Measurements from ENCODE around the gene BTBD19. TPM values are rescaled to one million over a fixed set of nuclear protein-coding genes. Genes with fewer than 3 reads are reported as not detected.

The BTBD19 gene
- total RNA-seq, 6 experiments from 2014 or later, result 12.2 to 21.4 (median 13.9) TPM

GRCh38 chr1:44802306-44803061, 5.8 kb upstream of the BTBD19 start:
- peaks cover 14% of the 10 kb centered on the region for H3K27me3 Mint-ChIP-seq (ENCODE audit: insufficient read depth)
- peak overlapping the region; percentile 94 for H3K27ac Mint-ChIP-seq
- H3K9me3 Mint-ChIP-seq, result no peaks in the 10 kb centered on the region
- peaks cover 45% of the 10 kb centered on the region for H3K36me3 Mint-ChIP-seq (ENCODE audit: low read depth)
- H3K4me3 Mint-ChIP-seq, result peak overlapping the region; percentile 94
- no peak for DNase-seq
- TF ChIP-seq CTCF (IDR thresholded peaks at IDR 0.05), result no peak
- peaks cover 65% of the 10 kb centered on the region for H3K4me1 Mint-ChIP-seq (ENCODE audit: low read depth)

DNA sequence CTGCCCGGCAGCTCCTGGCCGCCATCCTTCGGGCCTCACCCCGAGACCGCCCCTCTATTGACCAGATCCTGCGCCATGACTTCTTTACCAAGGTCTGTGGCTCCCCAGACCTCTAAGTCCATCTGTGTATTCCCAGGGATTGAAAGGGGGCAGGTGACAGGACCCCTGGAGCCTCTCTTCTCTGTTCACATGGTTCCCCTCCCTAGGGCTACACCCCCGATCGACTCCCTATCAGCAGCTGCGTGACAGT, 5.3 kb upstream of the BTBD19 start:
- H3K36me3 Mint-ChIP-seq (ENCODE audit: low read depth), result peaks cover 45% of the 10 kb centered on the region
- peak overlapping the region; percentile 94 for H3K4me3 Mint-ChIP-seq
- H3K27ac Mint-ChIP-seq, result peak overlapping the region; percentile 94
- DNase-seq, result no peak
- H3K27me3 Mint-ChIP-seq (ENCODE audit: insufficient read depth), result peaks cover 14% of the 10 kb centered on the region
- H3K9me3 Mint-ChIP-seq, result no peaks in the 10 kb centered on the region
- no peak for TF ChIP-seq CTCF (IDR thresholded peaks at IDR 0.05)
- peaks cover 70% of the 10 kb centered on the region for H3K4me1 Mint-ChIP-seq (ENCODE audit: low read depth)

DNA sequence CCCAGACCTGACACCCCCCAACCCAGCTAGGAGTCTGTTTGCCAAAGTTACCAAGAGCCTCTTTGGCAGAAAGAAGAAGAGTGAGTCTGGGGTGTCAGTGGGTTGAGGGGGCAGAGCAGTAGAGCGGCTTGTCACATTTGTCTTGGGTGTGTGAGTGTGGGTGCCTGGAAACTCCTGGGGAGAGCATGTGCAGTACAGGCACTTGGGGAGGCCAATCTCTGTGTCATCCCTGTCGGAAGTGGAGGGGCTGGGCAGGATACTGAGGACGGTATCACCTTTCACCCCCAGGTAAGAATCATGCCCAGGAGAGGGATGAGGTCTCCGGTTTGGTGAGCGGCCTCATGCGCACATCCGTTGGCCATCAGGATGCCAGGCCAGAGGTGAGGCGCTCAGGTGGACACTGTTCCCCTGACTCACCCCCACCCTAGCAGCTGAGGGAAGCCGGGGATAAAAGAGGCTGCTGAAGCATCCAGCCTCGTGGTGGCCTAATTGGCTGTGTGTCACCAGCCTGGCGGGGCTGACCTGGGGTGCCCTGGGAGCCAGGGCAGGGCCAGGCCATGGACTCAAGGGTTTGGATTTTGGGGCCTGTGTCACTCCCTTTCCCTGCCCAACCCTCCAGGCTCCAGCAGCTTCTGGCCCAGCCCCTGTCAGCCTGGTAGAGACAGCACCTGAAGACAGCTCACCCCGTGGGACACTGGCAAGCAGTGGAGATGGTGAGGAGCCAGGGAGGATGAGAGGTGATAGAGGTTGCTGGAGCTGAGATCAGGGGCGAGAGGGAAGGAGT, 4.8 kb upstream of the BTBD19 start:
- peaks cover 45% of the 10 kb centered on the region for H3K36me3 Mint-ChIP-seq (ENCODE audit: low read depth)
- H3K4me1 Mint-ChIP-seq (ENCODE audit: low read depth), result peaks cover 72% of the 10 kb centered on the region
- no peak for TF ChIP-seq CTCF (IDR thresholded peaks at IDR 0.05)
- H3K27me3 Mint-ChIP-seq (ENCODE audit: insufficient read depth), result peaks cover 17% of the 10 kb centered on the region
- H3K27ac Mint-ChIP-seq, result peak overlapping the region; percentile 94
- peak overlapping the region; percentile 94 for H3K4me3 Mint-ChIP-seq
- no peak for DNase-seq
- H3K9me3 Mint-ChIP-seq, result no peaks in the 10 kb centered on the region

DNA sequence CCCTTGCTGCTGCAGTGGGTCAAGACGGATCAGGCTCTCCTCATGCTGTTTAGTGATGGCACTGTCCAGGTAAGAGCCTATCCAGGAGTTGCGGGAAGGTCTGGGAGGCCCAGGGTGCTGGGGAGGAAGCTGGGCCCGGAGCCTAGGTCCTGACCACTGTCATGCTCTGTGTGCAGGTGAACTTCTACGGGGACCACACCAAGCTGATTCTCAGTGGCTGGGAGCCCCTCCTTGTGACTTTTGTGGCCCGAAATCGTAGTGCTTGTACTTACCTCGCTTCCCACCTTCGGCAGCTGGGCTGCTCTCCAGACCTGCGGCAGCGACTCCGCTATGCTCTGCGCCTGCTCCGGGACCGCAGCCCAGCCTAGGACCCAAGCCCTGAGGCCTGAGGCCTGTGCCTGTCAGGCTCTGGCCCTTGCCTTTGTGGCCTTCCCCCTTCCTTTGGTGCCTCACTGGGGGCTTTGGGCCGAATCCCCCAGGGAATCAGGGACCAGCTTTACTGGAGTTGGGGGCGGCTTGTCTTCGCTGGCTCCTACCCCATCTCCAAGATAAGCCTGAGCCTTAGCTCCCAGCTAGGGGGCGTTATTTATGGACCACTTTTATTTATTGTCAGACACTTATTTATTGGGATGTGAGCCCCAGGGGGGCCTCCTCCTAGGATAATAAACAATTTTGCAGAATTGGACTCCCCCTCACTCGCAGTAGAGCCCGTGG, 2.9 kb upstream of the BTBD19 start:
- peak overlapping the region; percentile 94 for H3K27ac Mint-ChIP-seq
- TF ChIP-seq CTCF (IDR thresholded peaks at IDR 0.05), result peak; percentile 44; the same call in 1 of the 2 replicates
- peaks cover 78% of the 10 kb centered on the region for H3K4me1 Mint-ChIP-seq (ENCODE audit: low read depth)
- peaks cover 54% of the 10 kb centered on the region for H3K36me3 Mint-ChIP-seq (ENCODE audit: low read depth)
- peaks cover 30% of the 10 kb centered on the region for H3K27me3 Mint-ChIP-seq (ENCODE audit: insufficient read depth)
- H3K4me3 Mint-ChIP-seq, result peak overlapping the region; percentile 30
- no peaks in the 10 kb centered on the region for H3K9me3 Mint-ChIP-seq
- DNase-seq, result no peak

DNA sequence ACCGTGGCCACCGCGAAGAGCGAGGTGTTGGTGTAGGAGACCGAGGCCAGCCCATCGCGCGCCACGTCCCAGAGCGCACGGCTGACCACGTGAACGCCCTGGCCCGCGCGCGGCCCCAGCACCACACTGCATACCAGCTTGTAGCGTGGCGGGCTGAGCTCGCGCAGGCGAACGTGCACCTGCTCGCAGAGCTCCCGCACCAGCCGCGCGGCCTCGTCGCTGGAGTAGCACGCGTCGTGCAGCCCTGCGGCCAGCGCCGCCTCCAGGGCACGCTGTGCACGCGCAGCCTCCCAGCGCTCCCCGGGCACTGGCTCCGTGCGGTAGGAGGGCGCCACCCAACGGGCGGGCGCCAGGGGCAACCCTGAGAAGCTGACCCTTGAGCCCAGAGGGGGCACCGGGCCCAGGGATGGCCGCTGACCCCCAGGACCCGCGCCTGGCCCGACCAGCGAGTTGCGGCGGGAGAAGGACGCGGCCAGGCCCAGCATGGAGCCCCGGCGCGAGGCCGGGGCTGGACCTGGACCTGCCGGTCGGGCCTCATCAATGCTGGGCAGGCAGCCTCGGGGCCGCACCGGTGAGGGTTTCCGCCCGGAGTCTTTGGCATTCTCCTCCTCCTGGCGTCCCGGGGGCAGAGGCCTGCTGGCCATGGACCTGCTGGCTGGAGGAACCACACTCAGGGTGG, 2.2 kb upstream of the BTBD19 start:
- Mint-ChIP-seq H3K27me3 (ENCODE audit: insufficient read depth) (peaks cover 34% of the 10 kb centered on the region), H3K27ac (peak overlapping the region; percentile 100), H3K9me3 (no peaks in the 10 kb centered on the region), H3K36me3 (ENCODE audit: low read depth) (peaks cover 49% of the 10 kb centered on the region), H3K4me1 (ENCODE audit: low read depth) (peaks cover 85% of the 10 kb centered on the region), H3K4me3 (peak overlapping the region; percentile 78; the same call in 1 of the 2 replicates)
- DNase-seq, result no peak
- peak; percentile 44 for TF ChIP-seq CTCF (IDR thresholded peaks at IDR 0.05)
